Measurements from ENCODE around the gene TLR2.
A peak's percentile ranks its signal among the peaks of the same experiment; 100 is the strongest.

The TLR2 gene

DNA sequence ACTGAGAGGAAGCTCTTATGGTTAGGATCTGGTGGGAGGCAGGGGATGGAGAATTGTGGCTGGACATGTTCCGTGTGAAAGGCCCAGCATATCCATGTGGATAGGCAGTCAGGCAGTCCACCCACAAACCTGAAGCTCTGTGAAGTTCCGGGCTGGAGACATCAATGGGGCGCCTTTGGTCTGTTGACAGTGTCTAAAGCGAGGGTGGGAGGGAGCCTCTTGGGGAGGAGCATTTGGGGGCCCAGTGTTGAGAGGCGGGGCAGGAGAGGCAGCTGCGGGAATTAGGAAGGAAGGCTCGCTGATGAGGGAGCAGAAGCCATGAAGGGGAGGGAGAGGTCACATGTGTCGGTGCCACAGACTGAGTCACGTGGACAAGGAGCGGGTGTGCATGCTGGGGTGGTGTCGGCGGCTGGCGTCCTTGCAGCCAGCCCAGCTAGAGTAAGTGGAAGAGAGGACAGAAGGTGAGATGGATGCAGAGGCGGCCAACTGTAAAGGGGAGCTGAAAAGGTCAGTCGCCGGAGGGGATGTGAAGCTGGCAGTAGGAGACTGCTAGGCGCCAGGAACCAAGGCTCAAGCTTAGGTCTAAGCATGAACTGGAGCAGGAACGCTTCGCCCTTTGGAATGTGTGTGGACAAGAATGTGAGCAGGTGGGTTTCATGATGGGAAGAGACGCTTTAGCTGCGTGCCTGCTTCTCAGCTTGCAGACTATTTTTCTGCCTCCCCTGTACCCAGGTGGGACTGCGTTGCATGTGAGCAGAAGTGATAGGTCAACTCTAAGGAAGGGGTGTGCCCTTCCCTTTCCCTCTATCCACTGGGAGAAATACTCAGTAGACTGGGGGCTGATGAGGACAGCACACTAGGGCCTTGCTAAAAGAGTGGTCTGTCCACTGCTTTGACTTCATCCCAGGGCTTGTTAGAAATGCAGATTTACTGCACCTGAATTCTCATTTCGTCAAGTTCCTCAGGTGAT lies 44.0 kb upstream of the TLR2 start:
- no peak for DNase-seq (ENCODE audit: low read depth)
- H3K4me3 ChIP-seq (ENCODE audit: control insufficient read depth, low read depth, low read length): no peak overlapping the region
- TF ChIP-seq, protein P1, sequence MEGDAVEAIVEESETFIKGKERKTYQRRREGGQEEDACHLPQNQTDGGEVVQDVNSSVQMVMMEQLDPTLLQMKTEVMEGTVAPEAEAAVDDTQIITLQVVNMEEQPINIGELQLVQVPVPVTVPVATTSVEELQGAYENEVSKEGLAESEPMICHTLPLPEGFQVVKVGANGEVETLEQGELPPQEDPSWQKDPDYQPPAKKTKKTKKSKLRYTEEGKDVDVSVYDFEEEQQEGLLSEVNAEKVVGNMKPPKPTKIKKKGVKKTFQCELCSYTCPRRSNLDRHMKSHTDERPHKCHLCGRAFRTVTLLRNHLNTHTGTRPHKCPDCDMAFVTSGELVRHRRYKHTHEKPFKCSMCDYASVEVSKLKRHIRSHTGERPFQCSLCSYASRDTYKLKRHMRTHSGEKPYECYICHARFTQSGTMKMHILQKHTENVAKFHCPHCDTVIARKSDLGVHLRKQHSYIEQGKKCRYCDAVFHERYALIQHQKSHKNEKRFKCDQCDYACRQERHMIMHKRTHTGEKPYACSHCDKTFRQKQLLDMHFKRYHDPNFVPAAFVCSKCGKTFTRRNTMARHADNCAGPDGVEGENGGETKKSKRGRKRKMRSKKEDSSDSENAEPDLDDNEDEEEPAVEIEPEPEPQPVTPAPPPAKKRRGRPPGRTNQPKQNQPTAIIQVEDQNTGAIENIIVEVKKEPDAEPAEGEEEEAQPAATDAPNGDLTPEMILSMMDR (conservative IDR thresholded peaks at IDR 0.05; ENCODE audit: control insufficient read depth, insufficient read depth, low read depth, low read length): no peak

DNA sequence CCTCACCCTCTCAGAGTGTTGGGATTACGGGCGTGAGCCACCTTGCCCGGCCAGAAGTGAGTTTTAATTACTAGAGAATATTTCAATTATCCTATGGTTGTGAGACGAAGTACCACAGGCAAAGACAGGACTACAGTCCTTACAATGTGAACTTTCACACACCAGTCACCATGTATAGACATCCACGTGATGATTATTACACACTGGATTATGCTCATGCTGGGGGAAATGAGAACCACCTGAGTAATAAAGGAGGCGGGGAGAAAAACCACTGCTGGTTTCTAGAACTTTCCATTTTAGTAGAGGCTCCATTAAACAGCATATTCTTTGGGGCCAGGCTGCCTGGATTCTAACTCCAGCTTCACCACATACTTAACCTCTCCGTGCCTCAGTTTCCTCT lies 42.5 kb upstream of the TLR2 start:
- DNase-seq (ENCODE audit: low read depth): peak; percentile 27
- no peak overlapping the region for H3K4me3 ChIP-seq (ENCODE audit: control insufficient read depth, low read depth, low read length)
- TF ChIP-seq, protein P1 (conservative IDR thresholded peaks at IDR 0.05; ENCODE audit: control insufficient read depth, insufficient read depth, low read depth, low read length): no peak

- no peak overlapping the region for H3K4me3 ChIP-seq (ENCODE audit: control insufficient read depth, low read depth, low read length)
- TF ChIP-seq, protein P1 (conservative IDR thresholded peaks at IDR 0.05; ENCODE audit: control insufficient read depth, insufficient read depth, low read depth, low read length): peak; percentile 51
- DNase-seq (ENCODE audit: low read depth): peak; percentile 56
Measured at GRCh38 chr4:153643406-153644383, 40.4 kb upstream of the TLR2 start.

DNA sequence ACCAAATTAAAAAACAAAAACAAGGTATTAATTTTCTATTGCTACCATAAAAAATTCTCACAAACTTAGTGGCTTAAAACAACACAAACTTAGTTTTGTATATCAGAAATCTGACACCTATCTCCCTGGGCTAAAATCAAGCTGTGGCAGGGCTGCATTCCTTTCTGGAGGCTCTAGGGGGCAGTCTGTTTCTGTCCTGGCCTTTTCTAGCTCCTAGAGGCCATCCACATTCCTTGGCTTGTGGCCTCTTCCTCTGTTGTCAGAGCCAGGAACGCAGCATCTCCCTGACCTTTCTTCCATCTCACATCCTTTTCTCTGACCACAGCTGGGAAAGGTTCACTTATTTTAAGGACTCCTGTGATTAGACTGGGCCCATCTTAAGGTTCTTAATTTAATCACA lies 38.9 kb upstream of the TLR2 start:
- DNase-seq (ENCODE audit: low read depth): peak; percentile 32
- TF ChIP-seq, protein P1 (conservative IDR thresholded peaks at IDR 0.05; ENCODE audit: control insufficient read depth, insufficient read depth, low read depth, low read length): peak; percentile 47

GRCh38 chr4:153646261-153646660 lies 37.8 kb upstream of the TLR2 start:
- no peak for DNase-seq (ENCODE audit: low read depth)
- TF ChIP-seq, protein P1 (conservative IDR thresholded peaks at IDR 0.05; ENCODE audit: control insufficient read depth, insufficient read depth, low read depth, low read length): no peak
- H3K4me3 ChIP-seq (ENCODE audit: control insufficient read depth, low read depth, low read length): no peak overlapping the region

More for the DNA sequence above, 38.9 kb upstream of the TLR2 start:
- no peak overlapping the region for H3K4me3 ChIP-seq (ENCODE audit: control insufficient read depth, low read depth, low read length)

- no peak for DNase-seq (ENCODE audit: low read depth)
- TF ChIP-seq, protein P1 (conservative IDR thresholded peaks at IDR 0.05; ENCODE audit: control insufficient read depth, insufficient read depth, low read depth, low read length): no peak
Measured at GRCh38 chr4:153646978-153647377, 37.1 kb upstream of the TLR2 start.

More at GRCh38 chr4:153646978-153647377, 37.1 kb upstream of the TLR2 start:
- H3K4me3 ChIP-seq (ENCODE audit: control insufficient read depth, low read depth, low read length): no peak overlapping the region

Measured in fibroblast of mammary gland (primary cell).